CD4-positive, alpha-beta T cell treated with Interleukin-15 for 1 hour (primary cell): ENCODE results near the gene COA5.

Experiments used
- DNase-seq: peaks from one replicate; pipeline ENCODE4 v3.0.0-alpha.2; 2020

Gene COA5

DNA sequence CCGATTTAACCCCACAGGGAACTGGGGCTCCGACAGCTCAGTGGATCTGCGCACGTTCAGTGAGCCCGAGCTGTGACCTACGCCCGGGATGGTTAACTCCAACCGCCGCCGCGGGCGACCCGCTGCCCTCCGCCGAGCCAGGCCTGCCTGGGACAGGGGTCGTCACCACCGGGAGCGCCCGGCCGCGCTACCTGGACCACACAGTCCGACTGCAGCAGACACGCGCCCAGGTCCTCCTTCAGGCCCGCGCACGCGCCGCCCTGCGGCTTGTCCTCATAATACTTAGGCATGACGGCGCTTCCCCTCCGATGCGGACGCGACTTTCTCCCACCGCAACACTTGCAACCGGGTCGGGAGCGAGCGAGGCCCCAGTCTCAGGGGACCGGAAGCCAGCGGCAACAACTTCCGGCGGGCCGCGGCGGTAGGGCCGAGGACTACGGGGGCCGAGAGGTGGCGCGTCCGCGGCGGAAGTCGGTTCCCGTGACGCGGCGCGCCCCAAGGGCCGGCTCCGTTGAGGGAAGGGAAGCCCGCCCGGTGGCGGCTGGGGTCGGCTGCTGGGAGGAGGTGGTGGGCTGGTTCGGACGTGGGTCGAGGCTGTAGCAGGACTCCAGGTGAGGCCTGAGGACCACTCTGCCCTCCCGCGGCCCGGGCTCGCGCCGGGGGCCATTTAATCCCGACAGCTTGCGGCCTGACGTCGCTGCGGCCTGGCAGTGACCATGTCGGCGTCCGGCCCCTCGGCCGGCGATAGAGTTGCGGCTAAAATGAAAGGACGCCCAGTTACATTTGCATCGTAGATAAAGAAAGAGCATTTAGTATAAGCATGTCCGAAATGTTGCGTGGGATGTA lies at the start of gene COA5, which contains the start of gene UNC50:
COA5 (minus strand) TSS at position 397 of the 846 bp plus-strand sequence; CDS start at position 290, 107 bp downstream.
UNC50 (plus strand) TSS at position 474 of the 846 bp plus-strand sequence. CDS start 1,171 bp downstream, outside the sequence.
- DNase-seq: peak; percentile 91

GRCh38 chr2:98656800-98657199 lies 48.5 kb upstream of the COA5 start:
- DNase-seq: peak; percentile 63

- DNase-seq: peak; percentile 69
Measured at GRCh38 chr2:98654699-98655495, 46.6 kb upstream of the COA5 start.

DNA sequence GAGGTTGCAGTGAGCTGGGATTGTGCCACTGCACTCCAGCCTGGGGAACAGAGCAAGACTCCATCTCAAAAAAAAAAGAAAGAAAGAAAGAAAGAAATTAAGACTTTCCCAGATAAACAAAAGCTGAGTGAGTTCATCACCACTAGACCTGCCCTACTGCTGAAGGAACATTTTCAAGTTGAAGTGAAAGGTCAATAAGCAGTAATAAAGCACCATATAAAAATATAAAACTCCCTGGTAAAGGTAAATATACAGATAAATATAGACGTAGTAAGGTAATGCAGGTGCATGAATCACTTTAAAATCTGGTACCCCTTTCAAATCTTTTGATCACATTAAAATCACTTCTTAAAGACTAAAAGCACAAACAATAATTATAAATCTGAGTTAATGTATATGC lies 42.7 kb upstream of the COA5 start:
- no peak for DNase-seq

- DNase-seq: no peak
Measured at GRCh38 chr2:98649992-98650375, 41.7 kb upstream of the COA5 start.

DNA sequence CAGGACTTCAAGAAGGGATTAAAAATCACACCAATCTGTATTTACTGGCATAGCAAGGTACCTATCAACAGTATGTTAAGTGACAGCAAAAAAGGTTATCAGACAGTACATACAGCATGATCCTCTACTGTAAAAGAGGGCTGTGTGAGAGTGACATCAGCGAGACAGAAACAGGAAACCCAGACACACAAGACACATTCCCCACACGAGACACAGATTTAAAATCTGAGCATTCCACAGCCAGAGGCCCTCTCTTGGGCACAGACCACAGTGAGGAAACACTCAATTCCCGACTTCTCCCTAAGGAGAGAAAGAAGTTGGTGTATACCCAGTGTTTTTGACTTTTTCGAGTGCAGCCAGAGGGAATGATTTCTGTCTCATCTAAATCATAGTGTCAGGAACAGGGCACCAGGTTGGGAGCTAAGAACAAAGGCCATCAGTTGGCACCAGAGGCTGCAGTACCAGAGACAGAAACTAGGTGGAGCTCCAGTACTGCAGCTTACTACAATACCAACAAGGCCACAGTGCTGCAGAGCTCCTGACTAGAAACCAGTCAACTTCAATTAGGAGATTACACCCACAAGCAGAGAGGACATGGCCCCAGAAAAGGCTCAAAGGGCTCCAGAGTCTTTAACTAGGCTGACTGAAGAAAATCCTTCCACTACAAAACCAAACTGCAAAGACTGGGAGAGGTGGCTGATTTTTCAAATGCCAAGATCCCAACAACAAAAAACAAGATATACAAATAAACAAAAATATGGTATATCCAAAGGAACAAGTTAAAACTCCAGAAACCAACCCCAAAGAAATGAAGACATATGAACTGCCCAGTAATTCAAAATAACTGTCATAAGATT lies 41.1 kb upstream of the COA5 start:
- peak; percentile 84 for DNase-seq

GRCh38 chr2:98648451-98648850 lies 40.1 kb upstream of the COA5 start:
- DNase-seq: no peak

DNA sequence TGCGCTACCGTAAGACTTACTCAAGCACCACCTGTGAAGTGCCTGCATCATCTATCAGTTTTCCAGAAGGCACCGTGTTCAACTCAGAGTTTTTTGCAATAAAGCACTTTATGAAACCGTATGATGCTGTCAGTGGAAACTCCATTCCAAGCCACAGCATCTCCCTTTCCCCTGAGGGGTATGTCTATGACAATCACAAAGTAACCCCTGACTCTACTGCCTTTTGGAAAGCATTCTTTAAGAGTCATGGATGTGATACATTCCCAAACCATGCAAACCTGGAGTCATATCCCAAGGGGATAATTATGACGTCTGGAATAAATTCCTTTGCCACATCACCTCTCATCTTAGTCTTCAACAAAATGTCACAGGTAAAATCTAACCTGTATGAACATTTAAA lies 39.3 kb upstream of the COA5 start:
- no peak for DNase-seq

- DNase-seq: no peak
Measured at GRCh38 chr2:98643496-98644100, 35.3 kb upstream of the COA5 start.

GRCh38 chr2:98637401-98638147 lies 29.3 kb upstream of the COA5 start:
- peak; percentile 62 for DNase-seq

DNA sequence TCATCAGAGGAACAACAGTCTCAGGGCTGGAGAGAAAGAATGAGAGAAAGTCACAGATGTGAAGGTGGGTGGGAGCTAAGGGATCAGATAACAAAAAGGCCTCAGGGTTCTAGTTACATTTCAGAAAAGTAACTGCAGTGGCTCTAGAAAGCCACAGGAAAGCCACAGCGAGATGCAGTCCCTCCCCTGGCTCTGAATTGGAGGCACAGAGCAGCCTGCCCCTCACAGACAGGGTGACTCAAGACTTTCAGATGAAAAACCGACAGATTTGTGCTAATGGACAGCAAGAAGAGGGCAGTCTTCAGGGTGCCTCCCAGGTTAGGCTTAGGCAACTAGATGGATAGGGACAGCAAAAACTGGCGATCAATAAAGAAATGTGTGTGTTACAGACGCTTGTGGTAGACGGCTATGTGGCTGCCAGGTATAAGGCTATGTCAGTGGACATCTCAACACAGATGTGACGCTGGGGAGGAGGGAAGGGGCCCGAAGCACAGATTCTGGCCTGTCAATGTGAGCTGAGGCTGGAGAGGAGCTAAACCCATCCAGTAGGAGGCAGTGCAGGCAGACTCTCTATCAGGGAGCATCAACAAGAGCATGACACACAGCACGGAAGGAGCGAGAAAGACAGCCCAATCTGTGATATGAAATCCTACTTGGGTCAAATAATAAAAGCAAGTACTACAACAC lies 26.2 kb upstream of the COA5 start:
- DNase-seq: peak; percentile 45

DNA sequence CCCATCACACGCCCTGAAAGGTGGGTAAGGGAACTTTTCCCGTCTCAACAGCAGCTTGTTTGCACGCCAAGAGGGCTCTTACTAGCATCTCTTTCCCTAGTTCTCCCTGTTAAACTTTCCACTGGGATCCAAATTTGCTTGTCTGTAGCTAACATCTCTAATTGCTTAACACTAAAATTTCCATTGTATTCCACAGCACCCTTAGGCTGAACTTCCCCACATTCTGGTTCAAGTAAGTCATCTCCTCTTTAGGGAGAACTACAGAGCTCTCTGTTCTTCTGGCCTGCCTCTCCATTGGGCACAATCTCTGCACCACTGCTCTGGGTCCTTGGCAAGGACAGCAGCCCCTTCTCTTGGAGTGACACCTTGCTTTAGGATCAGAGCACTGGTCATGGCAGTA lies 24.0 kb upstream of the COA5 start:
- no peak for DNase-seq

DNA sequence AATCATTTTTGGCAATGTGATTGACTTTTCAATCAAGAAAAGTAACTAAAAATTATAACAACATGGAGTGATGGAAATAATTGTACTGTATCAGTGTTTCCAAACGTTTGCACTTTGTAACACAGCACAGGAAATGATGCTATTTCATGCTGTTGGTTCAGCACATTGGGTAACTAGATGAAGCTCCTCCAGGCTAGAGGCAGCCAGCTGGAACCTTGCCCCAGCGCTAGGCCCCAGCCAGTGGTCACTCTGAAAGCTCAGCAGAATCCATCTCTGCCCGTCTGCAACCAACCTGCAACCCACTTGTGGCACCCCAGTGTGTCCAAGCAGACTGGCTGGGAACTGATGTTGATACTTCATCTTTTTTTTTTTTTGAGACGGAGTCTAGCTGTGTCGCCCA lies 15.3 kb upstream of the COA5 start:
- no peak for DNase-seq

GRCh38 chr2:98617149-98617548 lies 8.8 kb upstream of the COA5 start:
- DNase-seq: no peak

DNA sequence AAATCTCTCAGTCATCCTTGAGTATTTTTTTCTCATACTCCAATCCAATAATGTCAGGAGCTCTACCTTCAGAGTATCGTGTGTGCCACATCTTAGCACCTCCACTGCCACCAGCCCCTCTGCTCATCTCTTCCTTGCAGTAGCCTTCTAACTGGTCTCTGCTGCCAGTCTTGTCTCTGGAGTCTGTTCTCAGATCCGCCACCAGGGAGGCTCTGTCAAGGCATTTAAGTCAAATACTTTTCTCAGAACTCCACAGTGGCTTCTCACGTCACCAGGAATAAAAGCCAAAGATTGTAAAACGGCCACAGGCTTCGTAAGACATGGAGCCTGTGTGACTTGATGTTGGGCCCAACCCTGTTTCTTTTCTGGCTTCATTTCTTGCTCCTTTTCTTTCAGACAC lies 7.2 kb upstream of the COA5 start:
- DNase-seq: no peak

GRCh38 chr2:98614024-98614739 lies 5.9 kb upstream of the COA5 start:
- no peak for DNase-seq

GRCh38 chr2:98608962-98609604 lies 771 bp upstream of the COA5 start:
- no peak for DNase-seq

DNA sequence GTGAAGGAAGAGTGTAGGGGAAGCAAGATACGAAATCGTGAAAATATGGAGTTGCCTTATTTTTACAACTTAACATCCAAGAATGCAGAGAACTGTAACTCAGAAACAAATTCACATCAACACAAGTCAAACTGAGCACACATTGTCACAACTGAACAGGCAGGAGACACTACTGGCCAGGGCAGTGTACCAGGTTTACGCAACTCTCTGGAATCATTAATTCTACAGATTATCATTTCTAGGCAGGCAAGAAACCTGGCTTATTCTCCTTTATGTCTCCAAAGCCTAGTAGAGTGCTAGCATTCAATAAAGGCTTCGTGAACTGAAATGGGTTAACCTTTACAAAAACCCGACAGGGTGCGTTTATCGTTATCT lies 584 bp downstream of the COA5 start:
- no peak for DNase-seq

DNA sequence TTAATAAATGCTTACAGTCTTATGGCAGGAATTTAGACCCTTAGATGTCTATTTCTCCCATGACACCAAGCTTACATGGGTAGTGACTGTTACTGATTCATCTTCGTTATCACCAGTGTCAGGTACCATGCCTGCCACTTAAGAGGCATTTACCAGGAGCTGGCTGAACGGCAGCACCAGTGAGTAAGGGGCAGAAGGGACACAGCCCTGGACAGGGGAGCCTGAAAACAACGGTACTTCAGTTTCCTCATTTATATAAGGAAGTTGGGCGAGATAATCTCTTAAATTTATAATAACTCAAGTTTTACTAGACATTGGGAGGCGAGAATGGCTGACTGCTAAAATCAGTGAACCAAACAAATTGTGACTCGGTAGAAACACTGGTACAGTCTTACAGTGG lies 1.2 kb downstream of the COA5 start:
- DNase-seq: no peak

DNA sequence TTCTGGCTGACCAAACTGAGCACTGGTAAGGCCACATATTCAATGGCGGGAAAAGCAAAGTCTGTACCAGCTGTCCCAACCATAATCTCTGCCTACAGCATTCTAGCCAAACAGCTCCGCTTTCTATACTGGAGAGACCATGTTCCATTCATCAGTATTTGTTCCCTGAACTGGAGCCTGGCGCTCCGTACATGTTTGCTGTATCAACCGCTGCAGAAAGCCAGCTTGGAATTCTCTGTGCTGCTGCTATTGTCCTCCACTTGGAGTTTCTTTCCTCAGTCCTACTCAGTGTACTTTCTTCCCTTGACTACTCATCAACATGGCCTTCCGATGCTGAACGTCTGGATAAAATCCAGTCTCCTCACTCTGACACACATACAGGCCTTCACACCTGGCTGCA lies 1.9 kb downstream of the COA5 start:
- no peak for DNase-seq
